Ascending aorta (tissue), 2 donors: ENCODE data around the gene SLC9A9. TPM values are rescaled to one million over a fixed set of nuclear protein-coding genes. Genes with fewer than 3 reads are reported as not detected.
"Not testable (repeated sequence)": the region's sequence is repeated elsewhere in the genome, so short reads cannot be mapped to it uniquely, and the experiment has no call there.

ENCODE experiments used
- DNase-seq, 2 donors: peaks; one replicate each; pipeline ENCODE4 v3.0.0-alpha.2; 2019; ENCODE audit warnings: low spot score in 2 of 2
- H3K27ac ChIP-seq, 2 donors: fragments of 200-600 bp; sonication (generic); one replicate each; pipeline ENCODE4 v1.5.1; 2016 to 2017; ENCODE audit warnings: mild to moderate bottlenecking in 1 of 2
- H3K27me3 ChIP-seq: fragments of 200-600 bp; sonication (generic); one replicate; pipeline ENCODE4 v1.5.1; 2017
- H3K36me3 ChIP-seq, 2 donors: fragments of 200-600 bp; sonication (generic); one replicate each; pipeline ENCODE4 v1.5.1; 2016
- H3K4me1 ChIP-seq, 2 donors: fragments of 200-600 bp; sonication (generic); one replicate each; pipeline ENCODE4 v1.5.1; 2016 to 2017; ENCODE audit warnings: mild to moderate bottlenecking in 1 of 2
- H3K4me3 ChIP-seq, 2 donors: fragments of 200-600 bp; sonication (generic); one replicate each; pipeline ENCODE4 v1.5.1; 2016 to 2017; ENCODE audit warnings: mild to moderate bottlenecking in 1 of 2
- H3K9me3 ChIP-seq, 2 donors: fragments of 200-600 bp; sonication (generic); one replicate each; pipeline ENCODE4 v1.5.1; 2016
- CTCF ChIP-seq, 3 experiments: fragments of 200-600 bp in 2 of 3; fragments of 450-650 bp in 1 of 3; sonication (generic) in 2 of 3; IDR thresholded peaks; one replicate each; pipeline ENCODE4 v1.5.1; 2016 to 2019; ENCODE audit warnings: antibody characterized with exemption in 3 of 3, mild to moderate bottlenecking in 1 of 3, moderate library complexity in 1 of 3
- intact Hi-C: fragments of 100-400 bp; cut with DNase I; formaldehyde crosslinking; loops from one replicate; pipeline ENCODE4 v1.15.1; 2023
- total RNA-seq: library from RNA; depleted of rRNA; stranded (reverse); fragments of >200 nt; gene quantifications from one replicate; pipeline ENCODE4 v1.1.0, GENCODE V29; 2016

The SLC9A9 gene
- total RNA-seq, 1 donor from 2014 or later: 63.4 TPM

- H3K4me3 ChIP-seq: no peak overlapping the region
- intact Hi-C loops: no loop called here
- no peak for TF ChIP-seq CTCF (IDR thresholded peaks at IDR 0.05)
- no peaks in the 10 kb centered on the region for H3K36me3 ChIP-seq
- H3K9me3 ChIP-seq: no peaks in the 10 kb centered on the region
- no peaks in the 10 kb centered on the region for H3K27me3 ChIP-seq
- no peaks in the 10 kb centered on the region for H3K4me1 ChIP-seq
- DNase-seq: no peak
- H3K27ac ChIP-seq: no peak overlapping the region
These were observed 148.8 kb downstream of the SLC9A9 start for GRCh38 chr3:143699424-143699823.

- Histone ChIP-seq H3K9me3 (no peaks in the 10 kb centered on the region), H3K27ac (no peak overlapping the region), H3K4me1 (no peaks in the 10 kb centered on the region), H3K4me3 (no peak overlapping the region), H3K27me3 (no peaks in the 10 kb centered on the region), H3K36me3 (no peaks in the 10 kb centered on the region)
- intact Hi-C loops: no loop called here
- no peak for TF ChIP-seq CTCF (IDR thresholded peaks at IDR 0.05)
- DNase-seq: no peak
These were observed 149.5 kb downstream of the SLC9A9 start for GRCh38 chr3:143698682-143699303.

- TF ChIP-seq CTCF (IDR thresholded peaks at IDR 0.05): no peak
- Histone ChIP-seq H3K4me1 (no peaks in the 10 kb centered on the region), H3K9me3 (no peaks in the 10 kb centered on the region), H3K4me3 (no peak overlapping the region), H3K27me3 (no peaks in the 10 kb centered on the region), H3K36me3 (no peaks in the 10 kb centered on the region), H3K27ac (no peak overlapping the region)
- DNase-seq: no peak
- intact Hi-C loops: no loop called here
These were observed 150.3 kb downstream of the SLC9A9 start for GRCh38 chr3:143697975-143698374.

GRCh38 chr3:143695333-143695732 is 152.9 kb downstream of the SLC9A9 start:
- H3K36me3 ChIP-seq, DNase-seq, intact Hi-C loops, H3K9me3 ChIP-seq, H3K4me1 ChIP-seq, H3K27ac ChIP-seq, H3K27me3 ChIP-seq, H3K4me3 ChIP-seq: not testable (repeated sequence)

GRCh38 chr3:143693506-143693905 is 154.8 kb downstream of the SLC9A9 start:
- no peak for TF ChIP-seq CTCF (IDR thresholded peaks at IDR 0.05)

GRCh38 chr3:143686638-143687197 is 161.6 kb downstream of the SLC9A9 start:
- Histone ChIP-seq H3K36me3 (no peaks in the 10 kb centered on the region), H3K4me3 (no peak overlapping the region), H3K9me3 (no peaks in the 10 kb centered on the region), H3K27ac (no peak overlapping the region), H3K27me3 (no peaks in the 10 kb centered on the region), H3K4me1 (no peaks in the 10 kb centered on the region)
- no peak for TF ChIP-seq CTCF (IDR thresholded peaks at IDR 0.05)
- no peak for DNase-seq
- intact Hi-C loops: no loop called here

More at GRCh38 chr3:143693506-143693905, 154.8 kb downstream of the SLC9A9 start:
- Histone ChIP-seq H3K27me3 (no peaks in the 10 kb centered on the region), H3K27ac (no peak overlapping the region), H3K4me1 (no peaks in the 10 kb centered on the region), H3K36me3 (no peaks in the 10 kb centered on the region), H3K4me3 (no peak overlapping the region), H3K9me3 (no peaks in the 10 kb centered on the region)
- intact Hi-C loops: no loop called here
- DNase-seq: no peak
